IMR-90 (cell line): ENCODE data around the gene PNPLA5. TPM values are rescaled to one million over a fixed set of nuclear protein-coding genes. Genes with fewer than 3 reads are reported as not detected.

ENCODE experiments used
- ATAC-seq: fragments of 200-7000 bp; cut with Tn5 transposase; 2 replicates; pipeline ENCODE4 v1.9.1; 2020; ENCODE audit warnings: low read depth, mild to moderate bottlenecking, moderate library complexity
- BruUV-seq: library from RNA; stranded (reverse); fragments of 400-500 nt; replicated peaks from 2 replicates; lab custom pipeline; 2021; lab: Mats Ljungman, UMichigan
- CTCF ChIA-PET: fragments of 300-600 bp; formaldehyde crosslinking; extraction: SDS; loops from one replicate; lab custom pipeline; 2021; ENCODE audit warnings: antibody characterized with exemption; lab: Yijun Ruan, JAX
- POLR2A ChIA-PET: fragments of 300-600 bp; sonication (Branson Sonifier 250); formaldehyde crosslinking; loops from one replicate; lab custom pipeline; 2022; ENCODE audit warnings: antibody characterized with exemption; ENCODE audit not compliant: unreplicated experiment; lab: Charles Lee
- DNase-seq: peaks from one replicate; pipeline ENCODE4 v3.0.0; 2013
- H2AFZ ChIP-seq: replicated peaks from 2 replicates; pipeline ENCODE3; 2013; ENCODE audit warnings: low read length, mild to moderate bottlenecking; ENCODE audit not compliant: poor library complexity
- H2AK5ac ChIP-seq: 2 replicates; pipeline ENCODE4 v1.6.1; 2013; ENCODE audit warnings: low read depth, low read length, inconsistent platforms
- H2AK9ac ChIP-seq: replicated peaks from 2 replicates; pipeline ENCODE3; 2013; ENCODE audit warnings: mild to moderate bottlenecking, low read depth, low read length, moderate library complexity; ENCODE audit not compliant: poor library complexity
- H2BK120ac ChIP-seq: 2 replicates; pipeline ENCODE4 v1.6.1; 2013; ENCODE audit warnings: low read depth, low read length, inconsistent platforms
- H2BK15ac ChIP-seq: 3 replicates; pipeline ENCODE4 v1.6.1; 2013; ENCODE audit warnings: low read depth, low read length, inconsistent platforms
- H2BK20ac ChIP-seq: 2 replicates; pipeline ENCODE4 v1.6.1; 2013; ENCODE audit warnings: low read depth, mild to moderate bottlenecking, inconsistent platforms, low read length, moderate library complexity
- H2BK5ac ChIP-seq: 2 replicates; pipeline ENCODE4 v1.6.1; 2013; ENCODE audit warnings: mild to moderate bottlenecking, low read depth, low read length, inconsistent platforms; ENCODE audit not compliant: poor library complexity, severe bottlenecking
- H3K14ac ChIP-seq: replicated peaks from 2 replicates; pipeline ENCODE4 v1.6.1; 2013; ENCODE audit warnings: low read depth, low read length, inconsistent platforms
- H3K18ac ChIP-seq: 2 replicates; pipeline ENCODE4 v1.6.1; 2013; ENCODE audit warnings: low read depth, low read length, control low read depth
- H3K23ac ChIP-seq: 2 replicates; pipeline ENCODE4 v1.6.1; 2013; ENCODE audit warnings: low read depth, low read length, inconsistent platforms
- H3K27ac ChIP-seq: 2 replicates; pipeline ENCODE4 v1.5.1; 2013; ENCODE audit warnings: mild to moderate bottlenecking, control low read depth, low read length; ENCODE audit not compliant: insufficient read depth
- H3K27me3 ChIP-seq: 2 replicates; pipeline ENCODE4 v1.6.1; 2013; ENCODE audit warnings: low read length; ENCODE audit not compliant: control insufficient read depth, insufficient read depth
- H3K36me3 ChIP-seq: 2 replicates; pipeline ENCODE4 v1.6.1; 2013; ENCODE audit warnings: low read length, mixed read lengths; ENCODE audit not compliant: control insufficient read depth, insufficient read depth
- H3K4ac ChIP-seq: 2 replicates; pipeline ENCODE4 v1.6.1; 2013; ENCODE audit warnings: low read depth, low read length, inconsistent platforms
- H3K4me1 ChIP-seq: 2 replicates; pipeline ENCODE4 v1.6.1; 2013; ENCODE audit warnings: low read length, mixed read lengths; ENCODE audit not compliant: control insufficient read depth, insufficient read depth
- H3K4me2 ChIP-seq: 2 replicates; pipeline ENCODE4 v1.6.1; 2013; ENCODE audit warnings: low read depth, mild to moderate bottlenecking, control low read depth, low read length, moderate library complexity
- H3K4me3 ChIP-seq: 2 replicates; pipeline ENCODE4 v1.5.1; 2013; ENCODE audit warnings: low read depth, mild to moderate bottlenecking, control low read depth, low read length, moderate library complexity; ENCODE audit not compliant: insufficient read depth
- H3K56ac ChIP-seq: 2 replicates; pipeline ENCODE4 v1.6.1; 2013; ENCODE audit warnings: low read length, inconsistent platforms; ENCODE audit not compliant: insufficient read depth; ENCODE audit errors: extremely low read depth
- H3K79me1 ChIP-seq, 2 experiments: 2 replicates each; pipeline ENCODE4 v1.6.1; 2013; ENCODE audit warnings: low read length in 2 of 2, inconsistent platforms in 1 of 2, low read depth in 1 of 2
- H3K9ac ChIP-seq: 2 replicates; pipeline ENCODE4 v1.6.1; 2013; ENCODE audit warnings: low read depth, low read length, control low read depth
- H3K9me1 ChIP-seq: 2 replicates; pipeline ENCODE4 v1.6.1; 2013; ENCODE audit warnings: low read length, inconsistent platforms; ENCODE audit not compliant: insufficient read depth
- H3K9me3 ChIP-seq: 2 replicates; pipeline ENCODE4 v1.6.1; 2013; ENCODE audit warnings: low read length; ENCODE audit not compliant: control insufficient read depth, insufficient read depth
- H4K20me1 ChIP-seq: 2 replicates; pipeline ENCODE4 v1.6.1; 2013; ENCODE audit warnings: low read length, inconsistent platforms; ENCODE audit not compliant: insufficient read depth
- H4K5ac ChIP-seq: 2 replicates; pipeline ENCODE4 v1.6.1; 2013; ENCODE audit warnings: mild to moderate bottlenecking, low read depth, low read length, control low read depth
- H4K8ac ChIP-seq, 2 experiments: 2 replicates each; pipeline ENCODE4 v1.6.1; 2013; ENCODE audit warnings: low read depth in 2 of 2, low read length in 2 of 2, control low read depth in 1 of 2, inconsistent platforms in 1 of 2
- H4K91ac ChIP-seq: 2 replicates; pipeline ENCODE4 v1.6.1; 2013; ENCODE audit warnings: low read depth, low read length, inconsistent platforms; ENCODE audit not compliant: insufficient read depth
- MXI1 ChIP-seq: IDR thresholded peaks from 2 replicates; pipeline ENCODE4 v1.6.1; 2012; ENCODE audit warnings: low read depth, mild to moderate bottlenecking, low read length, moderate library complexity, borderline replicate concordance
- WGBS, 2 experiments: methylation state at CpG; one replicate each; pipeline versions ENCODE4 v1.1.5 to v1.1.7; 2013; ENCODE audit warnings: missing lambda C conversion rate in 2 of 2; ENCODE audit not compliant: insufficient read length in 1 of 2; ENCODE audit errors: extremely low coverage in 2 of 2; 5-methylcytosine and 5-hydroxymethylcytosine counted together
- dilution Hi-C: fragments of 300-500 bp; cut with HindIII; formaldehyde crosslinking; loops from one replicate; pipeline ENCODE4 v1.14.3; 2018; ENCODE audit warnings: low sequenced_read_pairs; ENCODE audit not compliant: unreplicated experiment
- in situ Hi-C: fragments of 300-500 bp; cut with MboI; formaldehyde crosslinking; loops from 3 replicates; pipeline ENCODE4 v1.14.3; 2019; ENCODE audit warnings: low sequenced_read_pairs, inconsistent platforms, mixed read lengths
- intact Hi-C: fragments of 100-400 bp; cut with micrococcal nuclease; formaldehyde crosslinking; loops from 2 replicates; pipeline ENCODE4 v1.10.0; 2022
- polyA plus RNA-seq, 3 experiments: library from polyadenylated mRNA; depleted of rRNA; stranded (reverse); fragments of >200 nt; gene quantifications; 2 replicates each; pipeline ENCODE4 v1.2.3, GENCODE V29; 2012; ENCODE audit warnings: low replicate concordance in 1 of 3
- total RNA-seq: library from RNA; depleted of rRNA; stranded (reverse); fragments of >200 nt; gene quantifications from 2 replicates; pipeline ENCODE4 v1.2.3, GENCODE V29; 2012

The PNPLA5 gene
- total and polyA plus RNA-seq, 2 of the 4 experiments (the other 2 are of a cell fraction): 0.18 to 0.44 TPM

DNA sequence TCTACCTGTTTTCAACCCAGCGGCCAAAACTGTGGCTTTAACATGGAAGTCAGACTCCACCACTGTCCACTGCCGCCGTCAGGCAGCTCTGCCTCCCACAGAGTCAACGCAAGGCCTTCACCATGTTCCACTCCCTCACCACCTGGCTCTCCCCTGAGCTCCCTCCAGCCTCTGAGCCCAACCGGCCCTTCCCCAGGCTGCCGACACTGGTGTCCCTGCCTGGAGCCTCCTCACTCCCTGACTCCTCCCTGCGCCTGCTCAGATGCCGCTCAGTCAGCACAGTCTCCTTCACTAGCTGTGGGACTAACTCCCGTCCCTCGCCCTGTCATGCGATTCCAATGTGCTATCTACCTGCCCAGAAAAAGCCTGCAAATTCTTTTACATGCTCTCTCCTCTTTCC, 45.8 kb downstream of the PNPLA5 start:
- Histone ChIP-seq H3K9ac (no peak overlapping the region), H3K27ac (no peak overlapping the region), H4K8ac (no peak overlapping the region), H4K5ac (no peak overlapping the region), H3K9me1 (no peaks in the 10 kb centered on the region), H3K4me3 (no peak overlapping the region), H3K4me2 (no peak overlapping the region), H2BK5ac (no peak overlapping the region), H3K18ac (no peak overlapping the region), H4K20me1 (peaks cover 8% of the 10 kb centered on the region), H2AK5ac (no peak overlapping the region), H3K27me3 (peaks cover 1% of the 10 kb centered on the region; the same call in 1 of the 2 replicates), H2BK20ac (no peak overlapping the region), H3K4ac (no peak overlapping the region), H3K36me3 (no peaks in the 10 kb centered on the region), H3K23ac (no peak overlapping the region), H3K79me1 (no peaks in the 10 kb centered on the region; a peak in 1 of 4 replicates), H3K14ac (no peak overlapping the region), H2AK9ac (no peak overlapping the region), H2AFZ (no peak overlapping the region), H3K56ac (no peak overlapping the region), H2BK15ac (no peak overlapping the region), H2BK120ac (no peak overlapping the region), H4K91ac (no peak overlapping the region), H3K4me1 (peaks cover 5% of the 10 kb centered on the region; the same call in 1 of the 2 replicates), H3K9me3 (no peaks in the 10 kb centered on the region)
- ChIA-PET POLR2A (no interaction called here), CTCF (no interaction called here)
- no TSS peak for BruUV-seq
- 76% methylated on average over 7 of the region's 11 CpGs; no CpG with 5 or more reads in 1 of the 2 experiments for WGBS, 2 experiments
- in situ Hi-C loops: no loop called here
- DNase-seq: no peak
- intact Hi-C loops: no loop called here
- ATAC-seq: no peak
- dilution Hi-C loops: no loop called here
- TF ChIP-seq MXI1: no peak
